DMS153 treated with DMSO at 0.1 percent for 48 hours (cell line): ENCODE measurements around the gene MAMDC2.

Experiments used
- DNase-seq: peaks from one replicate; lab custom pipeline; 2025; ENCODE audit not compliant: unreplicated experiment; lab: John Stamatoyannopoulos, UW

MAMDC2 gene

GRCh38 chr9:70105147-70105546 lies 61.5 kb downstream of the MAMDC2 start:
- no peak for DNase-seq

GRCh38 chr9:70106571-70106970 lies 62.9 kb downstream of the MAMDC2 start:
- no peak for DNase-seq

DNA sequence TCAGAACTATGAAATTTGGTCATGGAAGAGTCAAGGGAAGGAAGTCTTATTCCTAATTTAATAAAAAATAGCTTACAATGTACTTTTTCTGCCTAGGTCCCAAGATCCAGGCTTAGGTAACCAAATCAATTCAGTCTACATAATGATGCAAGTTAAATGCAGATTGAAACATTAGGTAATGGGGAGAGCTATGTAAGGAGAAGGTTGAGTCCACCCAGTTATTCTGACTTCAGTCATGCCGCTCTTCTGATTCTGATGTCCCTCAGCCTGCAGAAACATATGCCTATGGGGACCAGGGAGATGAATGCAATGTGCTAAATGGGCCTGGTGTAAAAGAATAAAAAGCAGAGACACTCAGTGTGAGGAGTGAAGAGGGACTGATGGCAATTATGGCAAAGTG lies 63.9 kb downstream of the MAMDC2 start:
- DNase-seq, result no peak

DNA sequence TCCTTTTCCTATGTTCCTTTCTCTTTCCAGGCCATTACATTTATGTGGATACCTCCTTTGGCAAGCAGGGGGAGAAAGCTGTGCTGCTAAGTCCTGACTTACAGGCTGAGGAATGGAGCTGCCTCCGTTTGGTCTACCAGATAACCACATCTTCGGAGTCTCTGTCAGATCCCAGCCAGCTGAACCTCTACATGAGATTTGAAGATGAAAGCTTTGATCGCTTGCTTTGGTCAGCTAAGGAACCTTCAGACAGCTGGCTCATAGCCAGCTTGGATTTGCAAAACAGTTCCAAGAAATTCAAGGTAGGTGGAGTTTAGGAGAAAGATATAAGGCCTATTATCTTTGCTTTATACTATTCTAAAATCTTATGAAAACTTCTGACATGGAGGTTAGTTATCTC lies 64.5 kb downstream of the MAMDC2 start:
- no peak for DNase-seq

- peak; percentile 22 for DNase-seq
Observed at GRCh38 chr9:70110194-70111041, 66.8 kb downstream of the MAMDC2 start.

GRCh38 chr9:70111042-70111602 lies 67.5 kb downstream of the MAMDC2 start:
- DNase-seq, result peak; percentile 69

DNA sequence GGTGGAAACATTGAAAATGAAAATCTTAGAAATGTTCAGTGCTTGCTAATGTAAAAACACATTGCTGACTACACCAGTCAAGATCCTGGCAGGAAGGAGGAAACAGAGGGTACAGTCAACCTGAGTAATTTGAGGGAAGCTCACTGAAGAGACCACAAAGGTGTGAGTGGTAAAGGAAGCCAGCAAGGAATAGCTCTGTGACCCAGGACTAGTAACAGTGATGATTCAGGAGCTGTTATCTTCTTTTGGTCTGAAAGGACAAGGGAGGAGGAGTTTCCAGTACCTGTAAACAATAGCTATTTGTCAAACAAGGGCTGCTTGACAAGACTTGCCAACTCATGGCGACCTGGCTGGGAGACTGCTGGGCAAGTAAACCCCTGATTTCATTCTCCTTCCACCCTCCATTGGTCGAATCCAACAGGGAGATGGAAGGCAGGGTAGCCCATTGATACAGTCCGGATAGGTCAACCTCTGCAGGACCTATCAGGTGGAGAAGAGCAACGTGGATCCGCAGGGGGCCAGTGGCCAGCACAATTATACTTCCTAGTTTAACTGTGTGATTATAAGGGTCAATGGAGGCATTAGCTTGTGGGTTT lies 68.1 kb downstream of the MAMDC2 start:
- peak; percentile 16 for DNase-seq

DNA sequence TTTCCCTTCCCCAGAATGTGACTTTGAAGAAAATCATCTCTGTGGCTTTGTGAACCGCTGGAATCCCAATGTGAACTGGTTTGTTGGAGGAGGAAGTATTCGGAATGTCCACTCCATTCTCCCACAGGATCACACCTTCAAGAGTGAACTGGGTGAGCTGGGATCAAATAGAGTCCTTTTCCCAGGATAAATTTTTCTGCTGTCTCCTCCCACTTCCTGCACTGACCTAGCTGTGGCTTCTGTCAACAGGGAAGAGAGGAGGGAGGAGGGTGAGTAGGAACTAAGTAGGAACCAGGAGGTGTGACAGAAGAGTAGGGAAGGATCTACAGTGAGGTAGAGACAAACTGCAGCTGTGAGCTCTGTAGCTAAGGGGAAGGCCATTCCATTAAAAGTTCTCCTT lies 69.3 kb downstream of the MAMDC2 start:
- peak; percentile 18 for DNase-seq

DNA sequence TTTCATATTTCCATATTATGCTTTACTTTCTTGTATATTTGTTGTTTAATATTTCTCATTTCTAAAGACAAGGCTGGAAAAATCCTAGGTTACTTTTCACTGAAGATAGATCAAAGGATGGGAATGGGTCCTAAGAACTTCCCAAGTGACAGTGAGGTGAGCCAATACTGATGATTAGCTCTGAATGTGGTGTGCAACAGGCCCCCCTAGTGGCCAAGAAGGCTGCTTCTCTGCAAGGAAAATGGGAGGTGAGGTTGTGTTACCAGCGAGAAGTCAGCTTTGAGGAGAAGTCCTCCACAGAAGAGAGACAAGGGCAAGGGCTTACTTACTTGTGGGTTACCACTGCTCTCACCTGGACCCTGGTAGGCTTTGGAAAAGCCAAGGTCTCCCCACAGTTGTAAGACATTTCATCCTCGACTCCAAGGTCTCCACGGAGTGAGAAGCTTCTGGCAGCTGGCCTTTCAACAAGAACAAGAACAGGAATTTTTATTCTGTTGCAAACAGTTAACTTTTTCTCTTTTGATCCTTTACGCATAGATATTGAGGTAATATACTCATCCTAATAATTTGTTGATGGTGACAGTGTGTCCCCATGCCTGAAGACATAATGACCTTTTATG lies 69.9 kb downstream of the MAMDC2 start:
- DNase-seq, result peak; percentile 24

DNA sequence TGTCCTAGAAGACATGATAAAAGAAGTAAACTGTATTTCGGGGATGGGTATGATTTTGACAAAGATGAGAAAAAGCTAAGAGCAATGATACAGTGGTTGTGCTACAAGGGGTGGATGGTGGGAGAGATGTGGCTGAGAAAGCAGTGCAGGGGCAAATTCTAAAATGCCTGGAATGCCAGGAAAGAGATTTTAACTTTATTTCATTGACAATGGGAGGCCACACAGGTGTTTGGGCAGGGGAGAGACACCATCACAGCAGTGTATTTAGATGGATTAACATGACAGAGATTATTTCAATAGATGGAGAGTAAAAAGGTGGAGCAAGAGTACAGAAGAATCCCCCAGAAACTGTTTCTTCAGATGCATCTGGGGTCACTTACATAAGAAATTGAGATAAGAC lies 71.2 kb downstream of the MAMDC2 start:
- no peak for DNase-seq

DNA sequence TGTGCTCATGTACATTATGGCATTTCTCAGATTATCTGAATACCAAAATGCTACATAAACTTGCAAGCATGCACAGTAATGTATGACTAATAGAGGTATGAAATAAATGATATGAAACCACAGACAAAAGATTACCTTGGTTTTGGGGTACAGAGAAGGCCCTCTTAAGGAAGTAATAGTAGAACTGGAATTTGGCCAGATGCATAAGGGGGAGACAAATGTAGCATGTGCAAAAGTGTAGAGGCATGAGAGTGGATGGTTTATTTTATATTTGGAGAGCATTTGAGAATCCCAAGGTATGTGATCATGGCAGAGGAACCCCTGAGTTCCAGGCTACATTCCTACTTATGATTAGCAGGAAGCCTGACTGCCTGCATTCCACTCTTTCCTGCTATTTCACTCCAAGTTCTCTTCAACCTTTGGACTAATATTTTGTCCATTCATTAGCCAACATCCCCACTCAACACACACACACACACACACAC lies 74.2 kb downstream of the MAMDC2 start:
- no peak for DNase-seq

GRCh38 chr9:70119786-70120185 lies 76.1 kb downstream of the MAMDC2 start:
- DNase-seq, result no peak

DNA sequence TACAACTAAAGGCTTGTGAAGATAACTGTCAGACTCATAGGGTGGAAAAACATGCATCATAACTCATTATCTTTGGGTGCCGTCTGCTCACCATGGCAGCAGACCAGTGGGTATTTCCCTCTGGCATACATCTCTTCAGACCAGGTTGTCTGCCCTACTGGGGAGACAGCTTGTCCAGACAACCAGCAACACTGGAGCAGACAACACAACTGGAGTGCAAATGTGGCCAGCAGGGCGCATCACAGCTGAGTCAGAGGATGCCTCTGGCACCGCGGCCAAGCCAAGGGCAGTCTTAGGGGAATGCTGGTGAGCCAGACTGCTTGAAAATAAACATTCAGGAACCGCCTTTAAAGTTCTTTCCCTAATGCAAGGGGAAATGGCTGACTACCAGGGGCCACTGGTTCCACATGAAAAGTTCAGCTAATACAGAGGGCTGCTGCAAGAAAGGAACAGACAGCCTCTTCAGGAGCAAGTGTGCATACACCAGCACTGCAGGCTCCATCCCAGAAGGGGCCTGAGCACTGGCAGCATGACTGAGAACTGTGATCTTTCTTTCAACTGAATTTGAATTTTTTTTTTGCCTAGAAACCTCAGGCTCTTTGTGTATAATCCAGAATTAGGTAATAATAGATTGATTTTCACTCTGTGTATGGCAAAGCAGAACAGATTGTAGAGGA lies 77.3 kb downstream of the MAMDC2 start:
- DNase-seq, result no peak

- DNase-seq, result no peak
Observed at GRCh38 chr9:70121818-70122436, 78.3 kb downstream of the MAMDC2 start.

DNA sequence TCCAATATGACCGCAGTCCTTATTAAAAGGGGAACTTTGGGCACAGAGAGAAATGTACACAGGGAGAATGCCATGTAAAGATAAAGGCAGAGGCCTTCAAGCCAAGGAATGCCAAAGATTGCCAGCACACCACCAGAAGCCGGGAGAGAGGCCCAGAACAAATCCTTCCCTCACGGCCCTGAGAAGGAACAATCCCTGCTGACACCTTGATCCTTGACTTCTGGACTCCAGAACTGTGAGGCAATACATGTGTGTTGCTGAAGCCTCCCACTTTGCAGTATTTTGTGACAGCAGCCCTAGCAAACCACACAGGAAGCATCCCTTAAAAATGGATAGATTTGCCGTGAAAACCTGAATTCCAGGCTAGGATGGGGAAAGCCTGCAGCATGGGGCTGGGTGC lies 80.0 kb downstream of the MAMDC2 start:
- no peak for DNase-seq

DNA sequence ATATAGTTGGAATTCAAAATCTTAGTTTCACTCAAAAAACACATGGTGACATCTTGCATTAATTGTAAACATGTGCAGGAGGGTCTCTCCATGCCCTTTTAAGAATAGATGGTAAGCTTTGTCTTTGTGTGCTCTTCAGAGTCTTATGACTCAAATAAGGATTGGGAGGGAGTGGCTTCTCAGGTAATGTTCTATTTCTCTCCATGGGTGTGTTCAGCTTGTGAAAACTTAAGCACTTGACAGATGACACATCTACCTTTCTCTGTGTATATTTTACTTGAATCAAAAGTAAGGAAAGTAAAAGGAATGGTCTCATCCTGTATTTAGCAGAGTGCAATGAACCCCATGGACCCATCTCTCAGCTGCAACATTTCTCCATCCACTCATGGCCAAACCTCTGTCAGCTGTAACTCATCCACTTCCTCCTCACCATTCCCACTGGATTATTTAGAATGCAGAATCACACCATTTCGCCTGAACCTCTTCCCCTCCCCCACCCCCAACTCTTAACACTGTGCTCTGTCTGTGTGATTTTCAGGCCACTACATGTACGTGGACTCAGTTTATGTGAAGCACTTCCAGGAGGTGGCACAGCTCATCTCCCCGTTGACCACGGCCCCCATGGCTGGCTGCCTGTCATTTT lies 82.1 kb downstream of the MAMDC2 start:
- no peak for DNase-seq

DNA sequence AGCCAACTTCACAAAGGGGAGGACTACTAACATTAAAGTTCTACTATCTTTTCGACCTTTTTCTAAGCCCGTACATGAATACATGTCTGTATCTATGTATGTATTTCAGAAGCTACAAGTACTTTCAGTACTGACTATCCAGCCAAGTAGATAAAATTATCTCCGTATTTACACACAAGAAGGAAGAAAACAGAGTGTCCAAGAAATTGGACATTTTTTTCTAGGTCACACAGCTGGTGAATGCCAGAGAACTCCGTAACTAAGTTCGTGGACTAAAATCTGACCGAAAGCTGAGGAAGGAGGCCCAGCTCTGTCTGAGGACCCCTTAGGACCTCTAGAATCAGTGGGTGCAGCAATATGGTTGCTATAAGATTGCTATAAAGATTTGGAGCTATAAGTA lies 83.4 kb downstream of the MAMDC2 start:
- DNase-seq, result no peak

DNA sequence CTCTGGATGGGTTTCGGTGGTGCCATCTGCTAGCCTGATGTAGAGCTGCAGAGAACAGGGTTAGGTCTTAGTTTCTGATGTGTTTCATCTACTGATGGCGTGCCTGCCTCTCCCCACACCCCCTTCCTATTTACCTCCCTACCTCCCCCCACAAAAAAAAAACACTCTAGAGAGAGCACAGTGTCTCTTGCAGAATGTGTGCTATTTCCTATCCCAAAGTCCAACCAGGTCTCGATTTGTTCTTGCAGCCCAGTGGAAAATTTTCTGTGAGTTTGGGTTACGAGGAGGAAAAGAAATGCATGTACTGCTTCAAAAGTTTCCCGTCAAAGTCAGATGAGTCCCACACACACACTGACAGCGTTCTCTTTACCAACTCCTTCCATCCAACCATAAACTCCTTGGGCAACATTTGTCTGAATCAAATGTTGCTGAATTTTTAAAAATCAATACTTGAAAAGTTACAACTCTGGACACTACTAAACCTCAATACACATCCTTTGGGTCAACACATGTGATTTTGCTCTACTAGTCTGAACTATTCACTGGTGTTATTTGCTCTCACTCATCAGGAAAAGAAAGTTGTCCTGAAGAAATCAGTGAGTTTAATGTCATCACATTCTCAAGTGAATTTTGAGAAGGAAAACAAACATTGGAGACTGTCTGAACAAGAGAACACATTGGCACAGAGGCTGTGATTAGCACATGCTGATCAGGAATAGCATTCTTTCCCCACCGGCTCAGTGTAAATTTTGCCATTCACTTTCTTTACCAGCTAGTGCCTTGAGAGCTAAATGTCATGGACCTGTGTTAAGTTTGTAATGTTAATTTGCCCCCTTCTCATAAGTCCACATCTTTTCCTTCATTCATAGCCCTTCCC lies 84.1 kb downstream of the MAMDC2 start:
- DNase-seq, result no peak

DNA sequence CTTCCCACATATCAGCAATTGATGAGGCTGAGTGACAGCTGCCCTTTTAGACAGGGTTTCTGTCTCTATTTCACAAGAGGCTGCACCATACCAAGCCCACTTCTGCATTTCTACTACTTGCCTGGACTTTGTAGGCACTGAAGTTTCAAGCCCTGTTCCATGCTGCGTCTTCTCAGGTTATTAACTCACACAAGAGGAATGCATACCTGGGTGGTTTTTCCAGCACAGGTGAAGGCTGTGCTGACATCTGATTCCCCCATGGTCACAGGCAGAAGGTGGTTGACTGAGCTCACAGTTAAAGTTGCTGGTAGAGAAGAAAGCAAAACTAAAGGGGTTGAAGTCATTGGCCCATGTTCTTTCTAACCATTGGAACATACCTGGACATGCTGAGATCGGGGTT lies 86.6 kb downstream of the MAMDC2 start:
- no peak for DNase-seq
